ENCODE results near the gene VAC14.

DNA sequence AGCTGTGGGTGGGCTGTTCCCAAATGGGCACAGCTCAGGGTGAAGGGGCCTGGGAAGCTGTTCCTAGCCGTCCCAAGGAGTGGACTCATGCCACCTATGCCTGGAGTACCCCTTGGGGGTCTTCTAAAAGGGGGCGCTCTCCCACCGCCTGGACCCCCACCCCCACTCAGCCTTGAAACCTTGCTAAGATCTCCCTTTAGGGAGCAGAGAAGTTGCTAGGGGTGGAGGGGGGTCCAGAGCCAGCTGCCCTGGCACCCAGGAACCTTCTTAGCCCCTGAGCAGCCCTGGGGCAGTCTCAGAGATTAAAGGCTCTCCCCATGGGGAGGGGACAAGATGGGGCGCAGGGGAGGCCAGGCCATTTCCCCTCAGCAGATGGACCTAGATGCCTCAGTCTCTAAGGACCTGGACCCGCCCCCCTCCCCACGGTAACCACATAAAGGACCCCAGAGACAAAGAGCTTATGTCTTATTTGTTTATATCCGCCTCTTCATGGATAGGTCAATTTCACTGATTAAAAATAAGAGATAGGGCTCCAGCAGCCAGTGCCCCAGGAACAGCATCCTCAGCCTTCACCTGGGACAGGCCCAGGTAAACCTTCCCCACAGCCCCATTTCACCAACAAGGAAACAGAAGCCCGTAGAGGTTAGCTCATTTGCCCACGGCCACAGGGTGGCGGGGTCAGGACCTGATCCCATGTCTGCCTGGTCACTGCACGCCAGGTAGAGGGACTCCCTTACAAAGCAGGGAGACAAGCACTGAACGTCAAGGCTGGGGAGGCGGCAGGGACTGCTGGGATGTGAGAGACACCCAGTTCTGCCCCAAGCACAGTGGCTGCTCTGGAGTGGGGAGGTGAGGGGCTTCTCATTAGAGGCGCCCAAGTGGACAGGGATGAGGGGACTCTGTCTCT lies 118.5 kb downstream of the VAC14 start:
- TF ChIP-seq EZH2 (IDR thresholded peaks at IDR 0.05; ENCODE audit: insufficient read depth, poor library complexity, severe bottlenecking) (no peak), EZH2phosphoT487 (IDR thresholded peaks at IDR 0.05; ENCODE audit: insufficient read depth, low read depth) (no peak)

Measured in GM23248 (cell line).